Tibial nerve (tissue), 4 donors: ENCODE data around the gene DOCK1.

Source experiments
- EP300 ChIP-seq, 2 donors: sonication (generic); formaldehyde crosslinking; IDR thresholded peaks; one replicate each; pipeline ENCODE4 v1.6.1; 2017; ENCODE audit warnings: antibody characterized with exemption in 2 of 2, mild to moderate bottlenecking in 1 of 2
- POLR2A ChIP-seq, 2 donors: fragments of 450-650 bp; IDR thresholded peaks; one replicate each; pipeline ENCODE4 v1.6.1; 2017; ENCODE audit warnings: antibody characterized with exemption in 2 of 2, mild to moderate bottlenecking in 2 of 2, moderate library complexity in 2 of 2
- TF ChIP-seq, protein P1 (sequence below), 5 experiments: fragments of 200-600 bp in 3 of 5; fragments of 450-650 bp in 2 of 5; sonication (generic) in 3 of 5; IDR thresholded peaks; one replicate each; pipeline ENCODE4 v1.5.1; 2016 to 2019; ENCODE audit warnings: antibody characterized with exemption in 5 of 5, mild to moderate bottlenecking in 3 of 5, moderate library complexity in 2 of 5

DNA sequence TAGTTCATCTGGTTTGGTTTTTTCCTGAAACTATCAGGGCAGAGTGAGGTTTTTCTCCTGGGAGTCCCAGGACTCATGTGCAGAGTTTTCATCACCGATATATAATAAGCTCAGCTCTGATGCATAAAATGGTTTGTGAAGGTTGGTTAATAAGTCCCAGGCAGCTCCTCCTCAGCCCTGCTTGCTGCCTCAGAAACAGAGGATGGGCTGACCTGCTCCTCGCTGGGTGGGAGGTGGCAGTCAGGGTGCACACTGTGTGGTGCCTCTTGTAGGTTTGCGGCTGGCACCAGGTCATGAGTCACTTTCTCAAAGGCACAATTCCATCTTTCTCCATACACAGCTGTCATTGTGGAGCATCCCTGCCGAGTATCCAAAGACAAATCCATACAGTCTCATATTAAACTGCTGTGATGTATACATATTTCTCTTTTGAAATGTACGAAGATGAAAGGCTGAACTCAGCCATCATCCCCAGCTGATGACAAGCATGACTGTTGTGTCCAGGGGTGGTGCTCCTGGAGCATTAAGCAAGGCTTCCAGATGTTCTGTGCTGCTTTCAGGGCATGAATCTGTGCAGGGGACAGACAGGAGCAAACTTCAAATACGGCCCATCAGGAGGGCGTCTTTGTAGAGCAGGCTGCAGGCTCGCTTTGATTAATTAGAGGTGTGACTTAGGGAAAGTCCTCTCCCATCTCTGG lies 518.1 kb downstream of the DOCK1 start:
- TF ChIP-seq, protein P1, sequence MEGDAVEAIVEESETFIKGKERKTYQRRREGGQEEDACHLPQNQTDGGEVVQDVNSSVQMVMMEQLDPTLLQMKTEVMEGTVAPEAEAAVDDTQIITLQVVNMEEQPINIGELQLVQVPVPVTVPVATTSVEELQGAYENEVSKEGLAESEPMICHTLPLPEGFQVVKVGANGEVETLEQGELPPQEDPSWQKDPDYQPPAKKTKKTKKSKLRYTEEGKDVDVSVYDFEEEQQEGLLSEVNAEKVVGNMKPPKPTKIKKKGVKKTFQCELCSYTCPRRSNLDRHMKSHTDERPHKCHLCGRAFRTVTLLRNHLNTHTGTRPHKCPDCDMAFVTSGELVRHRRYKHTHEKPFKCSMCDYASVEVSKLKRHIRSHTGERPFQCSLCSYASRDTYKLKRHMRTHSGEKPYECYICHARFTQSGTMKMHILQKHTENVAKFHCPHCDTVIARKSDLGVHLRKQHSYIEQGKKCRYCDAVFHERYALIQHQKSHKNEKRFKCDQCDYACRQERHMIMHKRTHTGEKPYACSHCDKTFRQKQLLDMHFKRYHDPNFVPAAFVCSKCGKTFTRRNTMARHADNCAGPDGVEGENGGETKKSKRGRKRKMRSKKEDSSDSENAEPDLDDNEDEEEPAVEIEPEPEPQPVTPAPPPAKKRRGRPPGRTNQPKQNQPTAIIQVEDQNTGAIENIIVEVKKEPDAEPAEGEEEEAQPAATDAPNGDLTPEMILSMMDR (IDR thresholded peaks at IDR 0.05) = no peak
- TF ChIP-seq POLR2A (IDR thresholded peaks at IDR 0.05) = no peak
- no peak for TF ChIP-seq EP300 (IDR thresholded peaks at IDR 0.05)
